K562 treated with DMSO at 1 percent for 48 hours (cell line): ENCODE data around the gene SLC12A9. TPM values are rescaled to one million over a fixed set of nuclear protein-coding genes. Genes with fewer than 3 reads are reported as not detected.

Experiments used
- total RNA-seq: library from RNA; unstranded; fragments of 300-600 nt; gene quantifications from 2 replicates; pipeline ENCODE4 v1.2.3, GENCODE V29; 2022; ENCODE audit warnings: low replicate concordance; ENCODE audit errors: extremely low read depth

SLC12A9 gene
- total RNA-seq = not detected in 2 replicates

DNA sequence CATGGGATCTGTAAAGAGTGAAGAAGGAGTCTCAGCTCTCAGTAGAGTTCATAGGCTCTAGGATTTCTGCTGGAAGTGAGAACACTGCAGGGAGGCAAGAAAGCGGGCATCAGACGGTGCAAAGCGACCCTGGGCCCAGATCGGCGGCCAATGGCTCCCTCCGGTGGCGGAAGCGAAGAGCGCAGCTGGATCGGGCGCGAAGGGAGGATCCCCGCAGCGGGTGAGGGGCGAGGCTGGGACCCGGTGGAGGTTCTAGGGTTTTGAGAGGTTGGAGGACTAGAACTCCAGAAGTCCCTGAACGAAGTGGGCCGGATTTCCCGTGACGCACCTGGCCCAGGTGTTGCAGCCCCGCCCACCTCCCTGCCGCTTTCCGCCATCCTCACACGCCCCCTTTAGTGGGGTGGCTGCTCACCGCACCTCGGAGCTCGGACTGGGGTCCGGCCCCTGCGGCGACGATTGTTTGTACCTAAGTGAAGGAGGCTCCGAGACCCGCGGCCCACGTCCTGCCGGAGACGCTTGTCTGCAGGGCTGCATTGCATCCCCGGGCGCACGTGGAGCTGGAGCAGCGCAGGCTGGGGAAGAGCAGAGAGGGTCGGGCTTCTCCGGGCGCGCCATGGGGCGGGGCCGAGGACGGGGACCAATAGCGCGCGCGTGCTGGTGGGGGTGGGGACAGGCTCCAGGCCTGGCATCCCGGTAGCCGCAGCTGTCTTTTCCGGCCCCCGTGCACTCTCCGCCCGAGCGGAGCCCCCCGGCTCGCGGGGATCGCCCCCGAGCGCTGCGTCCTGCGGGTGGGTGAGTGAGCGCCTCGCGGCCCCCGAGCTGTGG lies at the start of gene SLC12A9:
SLC12A9 (plus strand) TSS at position 666 of the 825 bp plus-strand sequence. CDS start 1,485 bp downstream, outside the sequence.

DNA sequence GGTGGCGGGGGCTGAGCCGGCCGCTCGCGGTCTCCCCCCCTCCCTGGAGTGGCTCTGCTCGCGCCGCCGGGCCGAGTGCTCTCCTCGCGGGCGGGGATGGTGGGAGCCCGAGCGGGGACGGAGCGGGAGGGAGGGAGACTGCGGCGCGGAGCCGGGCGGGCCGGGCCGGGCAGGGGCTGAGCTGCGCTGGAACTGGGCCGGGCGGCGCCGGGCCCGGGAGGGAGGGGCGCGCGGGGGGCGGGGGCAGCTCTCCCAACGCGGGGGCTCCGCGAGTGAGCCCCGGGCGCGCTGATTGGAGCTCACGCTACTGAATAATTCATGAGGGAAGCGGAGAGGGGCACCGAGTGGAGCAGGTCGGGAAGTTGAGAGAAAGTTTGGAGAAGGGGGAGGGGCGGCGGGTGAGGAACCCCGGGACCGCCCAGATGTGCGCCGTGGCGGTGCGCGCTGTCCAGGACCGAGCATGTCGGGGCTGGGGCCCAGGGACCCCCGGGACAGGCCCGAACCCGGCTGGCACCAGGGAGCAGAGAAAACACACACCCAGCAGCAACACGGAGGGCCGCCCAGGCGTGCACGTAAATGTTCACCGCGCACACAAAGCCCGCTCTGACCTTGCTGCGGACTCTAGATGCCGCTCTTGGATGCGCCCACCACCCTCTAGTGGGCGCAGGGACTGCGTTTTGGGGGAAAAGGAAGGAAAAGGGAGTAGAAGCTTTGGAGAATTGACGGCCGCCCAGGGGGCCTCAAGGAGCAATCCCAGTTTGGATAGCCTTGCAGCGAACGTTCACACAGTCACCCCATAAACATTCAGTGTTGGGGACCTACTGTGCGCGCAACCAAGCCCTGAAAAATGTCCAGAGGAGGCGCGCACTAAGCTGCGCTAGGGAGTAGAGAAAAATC lies 24.9 kb upstream of the SLC12A9 start, which contains the start of gene EPHB4:
EPHB4 (minus strand) TSS at position 194 of the 897 bp plus-strand sequence. CDS start 493 bp downstream, outside the sequence.

GRCh38 chr7:100867040-100867775 lies 14.7 kb downstream of the SLC12A9 start, which contains the start of gene TRIP6:
Gene TRIP6, plus strand, starts transcription at chr7:100867387. Its CDS starts 111 bp downstream, at chr7:100867498.

DNA sequence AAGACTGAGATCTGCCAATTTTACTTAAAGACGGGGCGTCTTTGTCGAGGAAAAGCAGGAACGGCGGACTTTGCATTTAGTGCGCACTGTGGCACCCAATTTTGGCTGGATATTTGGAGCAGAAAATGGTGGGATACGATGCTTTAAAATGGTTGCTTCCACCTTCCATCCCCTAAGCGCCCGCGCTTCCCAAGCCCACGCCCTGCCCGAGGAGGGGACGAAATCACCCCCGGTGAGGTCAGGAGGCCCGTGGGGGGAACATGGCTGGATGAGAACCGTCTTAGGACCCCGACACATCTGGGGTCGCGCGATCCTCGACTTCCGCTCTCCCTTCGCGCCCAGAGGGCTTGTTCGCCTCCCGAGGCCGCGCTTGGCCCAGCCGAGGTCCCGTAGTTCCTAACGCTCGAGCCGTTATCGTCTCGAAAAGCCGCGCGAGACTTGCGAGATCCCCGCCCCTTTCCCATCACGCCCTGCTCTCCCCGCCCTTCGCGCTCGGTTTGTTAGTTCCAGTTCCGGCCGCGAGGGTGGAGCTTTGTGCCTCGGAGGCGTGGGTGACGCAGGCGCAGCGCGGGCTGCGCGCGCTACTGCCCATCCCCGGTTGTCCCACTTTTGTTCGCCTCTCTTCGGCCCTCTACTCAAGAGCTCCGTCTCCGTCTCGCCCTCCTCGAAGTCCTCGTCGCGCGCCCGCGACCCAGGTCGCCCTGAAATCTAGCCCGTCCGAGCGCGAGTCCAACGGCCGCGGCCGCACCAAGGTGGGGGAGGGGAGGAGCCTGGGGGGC lies 22.3 kb downstream of the SLC12A9 start, which contains the start of gene SRRT:
SRRT (plus strand) TSS at position 527 of the 779 bp plus-strand sequence. CDS start 488 bp downstream, outside the sequence.

GRCh38 chr7:100888988-100889750 lies 36.7 kb downstream of the SLC12A9 start, which contains the start of gene UFSP1:
Gene UFSP1, minus strand, starts transcription at chr7:100889715. Its CDS starts 444 bp downstream, at chr7:100889271.

DNA sequence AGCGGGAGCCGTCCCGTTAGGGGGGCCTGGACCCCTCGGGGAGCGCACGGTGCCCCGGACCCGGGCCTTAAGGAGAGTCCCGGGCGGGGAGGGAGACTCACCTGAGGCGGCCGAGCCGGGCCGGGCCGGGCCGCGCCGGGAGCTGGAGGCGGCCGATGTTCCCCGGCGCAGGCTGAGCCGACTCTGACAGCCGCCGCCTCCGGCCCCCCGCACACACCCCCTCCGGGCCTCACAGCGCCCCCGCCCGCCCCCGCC lies 43.1 kb downstream of the SLC12A9 start, which contains the start of gene ACHE:
ACHE (minus strand) TSS at position 188 of the 255 bp plus-strand sequence. CDS start 1,656 bp downstream, outside the sequence.

Other genes starting within 250 kb of the SLC12A9 start
- not detected in 2 replicates for gene MOSPD3, start 240.2 kb upstream of the SLC12A9 start, total RNA-seq
- gene TFR2, start 211.2 kb upstream of the SLC12A9 start, total RNA-seq = not detected in 2 replicates
- gene ACTL6B, start 196.3 kb upstream of the SLC12A9 start, total RNA-seq = not detected in 2 replicates
- gene GNB2, start 179.0 kb upstream of the SLC12A9 start, total RNA-seq = 1,248 TPM in 1 of 2 replicates, not detected in the other
- not detected in 2 replicates for gene GIGYF1, start 158.5 kb upstream of the SLC12A9 start, total RNA-seq
- gene POP7, start 146.6 kb upstream of the SLC12A9 start, total RNA-seq = not detected in 2 replicates
- gene EPO, start 132.2 kb upstream of the SLC12A9 start, total RNA-seq = not detected in 2 replicates
- not detected in 2 replicates for gene ZAN, start 119.1 kb upstream of the SLC12A9 start, total RNA-seq
- not detected in 2 replicates for gene EPHB4, start 25.2 kb upstream of the SLC12A9 start, total RNA-seq
- not detected in 2 replicates for gene TRIP6, start 14.7 kb downstream of the SLC12A9 start, total RNA-seq
- not detected in 2 replicates for gene SRRT, start 22.4 kb downstream of the SLC12A9 start, total RNA-seq
- not detected in 2 replicates for gene UFSP1, start 37.0 kb downstream of the SLC12A9 start, total RNA-seq
- not detected in 2 replicates for gene ACHE, start 43.2 kb downstream of the SLC12A9 start, total RNA-seq
- gene MUC3A, start 96.8 kb downstream of the SLC12A9 start, total RNA-seq = not detected in 2 replicates
- not detected in 2 replicates for gene MUC12, start 116.9 kb downstream of the SLC12A9 start, total RNA-seq
- gene MUC17, start 167.4 kb downstream of the SLC12A9 start, total RNA-seq = not detected in 2 replicates
- gene TRIM56, start 232.8 kb downstream of the SLC12A9 start, total RNA-seq = not detected in 2 replicates